ENCODE results near the gene HIP1. TPM values are rescaled to one million over a fixed set of nuclear protein-coding genes. Genes with fewer than 3 reads are reported as not detected.

Gene HIP1
- total RNA-seq, 1 donor from 2014 or later, result 14.0 TPM

DNA sequence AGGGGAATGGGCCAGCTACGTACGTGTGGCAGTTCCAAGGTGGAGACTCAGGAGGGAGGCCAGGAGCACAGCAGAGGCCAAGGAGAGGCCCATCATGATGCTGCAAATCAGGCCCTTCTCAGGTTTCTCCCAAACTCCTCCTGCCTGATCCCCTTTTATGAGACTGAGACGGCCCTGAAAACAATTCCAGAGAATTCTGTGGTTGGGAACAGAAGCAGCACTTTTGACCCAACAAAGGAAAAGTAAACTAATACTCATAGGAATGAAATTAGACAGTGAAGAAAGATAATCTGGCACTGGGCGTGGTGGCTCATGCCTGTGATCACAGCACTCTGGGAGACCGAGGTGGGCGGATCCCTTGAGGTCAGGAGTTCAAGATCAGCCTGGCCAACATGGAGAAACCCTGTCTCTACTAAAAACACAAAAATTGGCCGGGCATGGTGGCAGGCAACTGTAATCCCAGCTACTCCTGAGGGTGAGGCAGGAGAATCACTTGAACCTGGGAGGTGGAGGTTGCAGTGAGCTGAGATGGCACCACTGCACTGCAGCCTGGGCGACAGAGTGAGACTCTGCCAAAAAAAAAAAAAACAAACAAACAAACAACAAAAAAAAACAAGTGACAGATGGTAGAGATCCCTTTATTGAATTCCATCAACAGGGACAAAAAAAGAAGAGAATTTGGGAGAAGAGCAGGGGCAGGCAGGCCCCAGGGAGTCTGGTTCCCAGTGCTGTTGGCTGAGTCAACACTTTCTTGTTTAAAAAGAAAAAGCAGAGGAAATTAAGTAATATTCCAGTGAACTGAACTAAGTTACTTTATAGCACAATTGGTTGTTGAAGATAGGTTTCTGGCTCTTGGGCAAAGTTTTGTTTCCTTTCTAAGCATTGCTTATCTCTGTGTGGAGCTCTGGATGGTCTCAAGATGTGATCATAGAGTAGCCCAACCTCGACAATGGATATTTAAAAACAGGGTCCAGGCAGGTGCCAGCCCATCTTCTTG lies 33.6 kb upstream of the HIP1 start, which contains the start of gene CCL26:
Gene CCL26 (minus strand): TSS at position 131 of the 997 bp plus-strand sequence. CDS start 35 bp downstream, at position 96.
- DNase-seq (ENCODE audit: low read depth) (peak; percentile 93), FAIRE-seq (peak; percentile 69)
- peaks cover 23% of the 10 kb centered on the region for H3K4me1 ChIP-seq (ENCODE audit: insufficient read depth, low read length)
- no peak within 1 kb of the TSS for H3K4me3 ChIP-seq (ENCODE audit: insufficient read depth, low read depth, low read length)
- H2AFZ ChIP-seq (ENCODE audit: low read depth, low read length), result no peak within 1 kb of the TSS
- H3K9me3 ChIP-seq (ENCODE audit: insufficient read depth, low read depth, low read length), result no peaks in the 10 kb centered on the region
- no peaks in the 10 kb centered on the region for H3K27me3 ChIP-seq (ENCODE audit: insufficient read depth, low read length)
- H3K4me2 ChIP-seq (ENCODE audit: low read length), result peak within 1 kb of the TSS; percentile 73
- Mint-ChIP-seq H3K4me1 (ENCODE audit: low read depth, unreplicated experiment) (no peaks in the 10 kb centered on the region), H3K9me3 (ENCODE audit: unreplicated experiment) (no peaks in the 10 kb centered on the region), H3K27ac (ENCODE audit: unreplicated experiment) (no peak within 1 kb of the TSS), H3K27me3 (ENCODE audit: low read depth, unreplicated experiment) (peaks cover 3% of the 10 kb centered on the region), H3K4me3 (ENCODE audit: unreplicated experiment) (peak within 1 kb of the TSS; percentile 40), H3K36me3 (ENCODE audit: low read depth, unreplicated experiment) (no peaks in the 10 kb centered on the region)
- TF ChIP-seq EZH2 (IDR thresholded peaks at IDR 0.05; ENCODE audit: insufficient read depth, low read length), result no peak
- TF ChIP-seq, protein P1, sequence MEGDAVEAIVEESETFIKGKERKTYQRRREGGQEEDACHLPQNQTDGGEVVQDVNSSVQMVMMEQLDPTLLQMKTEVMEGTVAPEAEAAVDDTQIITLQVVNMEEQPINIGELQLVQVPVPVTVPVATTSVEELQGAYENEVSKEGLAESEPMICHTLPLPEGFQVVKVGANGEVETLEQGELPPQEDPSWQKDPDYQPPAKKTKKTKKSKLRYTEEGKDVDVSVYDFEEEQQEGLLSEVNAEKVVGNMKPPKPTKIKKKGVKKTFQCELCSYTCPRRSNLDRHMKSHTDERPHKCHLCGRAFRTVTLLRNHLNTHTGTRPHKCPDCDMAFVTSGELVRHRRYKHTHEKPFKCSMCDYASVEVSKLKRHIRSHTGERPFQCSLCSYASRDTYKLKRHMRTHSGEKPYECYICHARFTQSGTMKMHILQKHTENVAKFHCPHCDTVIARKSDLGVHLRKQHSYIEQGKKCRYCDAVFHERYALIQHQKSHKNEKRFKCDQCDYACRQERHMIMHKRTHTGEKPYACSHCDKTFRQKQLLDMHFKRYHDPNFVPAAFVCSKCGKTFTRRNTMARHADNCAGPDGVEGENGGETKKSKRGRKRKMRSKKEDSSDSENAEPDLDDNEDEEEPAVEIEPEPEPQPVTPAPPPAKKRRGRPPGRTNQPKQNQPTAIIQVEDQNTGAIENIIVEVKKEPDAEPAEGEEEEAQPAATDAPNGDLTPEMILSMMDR (IDR thresholded peaks at IDR 0.05; ENCODE audit: insufficient read depth, low read depth, low read length), result no peak
- no peaks in the 10 kb centered on the region for H4K20me1 ChIP-seq (ENCODE audit: insufficient read depth, low read length)
- H3K79me2 ChIP-seq (ENCODE audit: insufficient read depth, low read length), result no peaks in the 10 kb centered on the region
- no peaks in the 10 kb centered on the region for H3K36me3 ChIP-seq (ENCODE audit: insufficient read depth, low read length)
- H3K9ac ChIP-seq (ENCODE audit: low read length), result peak within 1 kb of the TSS; percentile 65
- peak within 1 kb of the TSS; percentile 82 for H3K27ac ChIP-seq (ENCODE audit: low read depth, low read length)

DNA sequence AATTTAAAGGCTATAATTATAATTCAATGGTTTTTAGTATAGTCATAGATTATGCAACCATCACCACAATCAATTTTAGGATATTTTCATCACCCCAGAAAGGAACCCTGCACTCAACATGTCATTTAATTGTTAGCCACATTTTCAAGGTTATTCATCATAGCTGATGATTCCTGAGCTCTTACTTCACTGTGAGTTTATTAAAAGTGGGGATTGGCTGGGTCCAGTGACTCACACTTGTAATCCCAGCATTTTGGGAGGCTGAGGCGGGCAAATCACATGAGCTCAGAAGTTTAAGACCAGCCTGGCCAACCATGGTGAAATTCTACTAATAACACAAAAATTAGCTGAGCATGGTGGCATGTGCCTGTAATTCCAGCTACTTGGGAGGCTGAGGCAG lies 32.5 kb upstream of the HIP1 start:
- H3K27ac Mint-ChIP-seq (ENCODE audit: unreplicated experiment), result no peak overlapping the region

More for the DNA sequence above, 32.5 kb upstream of the HIP1 start:
- Histone ChIP-seq H3K36me3 (ENCODE audit: insufficient read depth, low read length) (no peaks in the 10 kb centered on the region), H3K79me2 (ENCODE audit: insufficient read depth, low read length) (no peaks in the 10 kb centered on the region), H3K9me3 (ENCODE audit: insufficient read depth, low read depth, low read length) (no peaks in the 10 kb centered on the region), H3K27ac (ENCODE audit: low read depth, low read length) (peak overlapping the region; percentile 82), H3K9ac (ENCODE audit: low read length) (peak overlapping the region; percentile 58), H2AFZ (ENCODE audit: low read depth, low read length) (no peak overlapping the region), H3K4me1 (ENCODE audit: insufficient read depth, low read length) (peaks cover 23% of the 10 kb centered on the region), H3K4me2 (ENCODE audit: low read length) (peak overlapping the region; percentile 73), H3K4me3 (ENCODE audit: insufficient read depth, low read depth, low read length) (no peak overlapping the region), H4K20me1 (ENCODE audit: insufficient read depth, low read length) (no peaks in the 10 kb centered on the region), H3K27me3 (ENCODE audit: insufficient read depth, low read length) (no peaks in the 10 kb centered on the region)
- DNase-seq (ENCODE audit: low read depth), result peak; percentile 73
- H3K4me3 Mint-ChIP-seq (ENCODE audit: unreplicated experiment), result no peak overlapping the region
- H3K27me3 Mint-ChIP-seq (ENCODE audit: low read depth, unreplicated experiment), result peaks cover 3% of the 10 kb centered on the region
- no peak for FAIRE-seq
- H3K36me3 Mint-ChIP-seq (ENCODE audit: low read depth, unreplicated experiment), result no peaks in the 10 kb centered on the region
- H3K4me1 Mint-ChIP-seq (ENCODE audit: low read depth, unreplicated experiment), result no peaks in the 10 kb centered on the region
- no peaks in the 10 kb centered on the region for H3K9me3 Mint-ChIP-seq (ENCODE audit: unreplicated experiment)
- TF ChIP-seq EZH2 (IDR thresholded peaks at IDR 0.05; ENCODE audit: insufficient read depth, low read length), result no peak
- TF ChIP-seq, protein P1 (IDR thresholded peaks at IDR 0.05; ENCODE audit: insufficient read depth, low read depth, low read length), result no peak

All from astrocyte (in vitro differentiated cells and primary cell).